Left ventricle myocardium inferior (tissue), 1 donor: ENCODE measurements around the gene ZNF431. TPM values are rescaled to one million over a fixed set of nuclear protein-coding genes. Genes with fewer than 3 reads are reported as not detected.

Experiments
- DNase-seq: peaks from one replicate; pipeline ENCODE4 v3.0.0-alpha.2; 2020
- H3K27ac ChIP-seq: fragments of 200-600 bp; replicated peaks from 2 replicates; pipeline ENCODE4 v1.8.0; 2021
- H3K27me3 ChIP-seq: fragments of 200-600 bp; 2 replicates; pipeline ENCODE4 v1.8.0; 2021; ENCODE audit warnings: low read depth
- H3K36me3 ChIP-seq: fragments of 200-600 bp; 2 replicates; pipeline ENCODE4 v1.8.0; 2021
- H3K4me1 ChIP-seq: fragments of 200-600 bp; 2 replicates; pipeline ENCODE4 v1.8.0; 2021
- H3K4me3 ChIP-seq: fragments of 200-600 bp; 2 replicates; pipeline ENCODE4 v1.8.0; 2021; ENCODE audit warnings: mild to moderate bottlenecking, moderate library complexity
- H3K9me3 ChIP-seq: fragments of 200-600 bp; replicated peaks from 2 replicates; pipeline ENCODE4 v1.8.0; 2021
- intact Hi-C: fragments of 100-400 bp; cut with micrococcal nuclease; formaldehyde crosslinking; loops from one replicate; pipeline ENCODE4 v1.11.0; 2022
- total RNA-seq: library from RNA; stranded (reverse); fragmentation: NEBNext Ultra II Directional; extraction: Animal tissue kit (Norgen Biotek cat#: 25700); gene quantifications from one replicate; pipeline ENCODE4 v1.2.1, GENCODE V29; 2021
- TF ChIP-seq, protein P1 (sequence below): fragments of 200-600 bp; IDR thresholded peaks from 2 replicates; pipeline ENCODE4 v1.8.0; 2021; ENCODE audit warnings: antibody characterized with exemption, mild to moderate bottlenecking, borderline replicate concordance
- donor health status: DM: no; HTN: yes; CAD: no; lungs with severe emphysema.

ZNF431 gene
- total RNA-seq, 1 donor from 2014 or later: 12.4 TPM

DNA sequence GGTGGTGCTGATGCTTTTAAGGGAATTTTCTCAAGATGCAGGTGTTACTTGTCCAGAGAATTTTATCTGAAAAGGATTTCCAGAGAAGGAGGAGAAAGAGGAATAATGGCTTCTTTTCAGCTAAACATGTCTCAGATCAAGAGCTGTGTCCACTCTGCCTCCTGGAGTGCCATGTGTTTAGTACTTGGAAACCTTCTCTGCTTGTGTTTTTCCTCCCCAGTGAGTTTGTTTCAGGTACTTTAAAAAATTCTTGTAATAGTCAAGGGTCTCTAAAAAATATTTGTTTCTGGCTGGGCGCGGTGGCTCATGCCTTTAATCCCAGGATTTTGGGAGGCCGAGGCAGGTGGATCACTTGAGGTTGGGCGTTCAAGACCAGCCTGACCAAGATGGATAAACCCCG lies 22.7 kb downstream of the ZNF431 start:
- intact Hi-C loops: no loop called here
- no peak overlapping the region for H3K27ac ChIP-seq
- no peaks in the 10 kb centered on the region for H3K27me3 ChIP-seq
- no peaks in the 10 kb centered on the region for H3K9me3 ChIP-seq
- H3K4me1 ChIP-seq: no peaks in the 10 kb centered on the region
- H3K4me3 ChIP-seq: no peak overlapping the region
- DNase-seq: no peak
- TF ChIP-seq, protein P1, sequence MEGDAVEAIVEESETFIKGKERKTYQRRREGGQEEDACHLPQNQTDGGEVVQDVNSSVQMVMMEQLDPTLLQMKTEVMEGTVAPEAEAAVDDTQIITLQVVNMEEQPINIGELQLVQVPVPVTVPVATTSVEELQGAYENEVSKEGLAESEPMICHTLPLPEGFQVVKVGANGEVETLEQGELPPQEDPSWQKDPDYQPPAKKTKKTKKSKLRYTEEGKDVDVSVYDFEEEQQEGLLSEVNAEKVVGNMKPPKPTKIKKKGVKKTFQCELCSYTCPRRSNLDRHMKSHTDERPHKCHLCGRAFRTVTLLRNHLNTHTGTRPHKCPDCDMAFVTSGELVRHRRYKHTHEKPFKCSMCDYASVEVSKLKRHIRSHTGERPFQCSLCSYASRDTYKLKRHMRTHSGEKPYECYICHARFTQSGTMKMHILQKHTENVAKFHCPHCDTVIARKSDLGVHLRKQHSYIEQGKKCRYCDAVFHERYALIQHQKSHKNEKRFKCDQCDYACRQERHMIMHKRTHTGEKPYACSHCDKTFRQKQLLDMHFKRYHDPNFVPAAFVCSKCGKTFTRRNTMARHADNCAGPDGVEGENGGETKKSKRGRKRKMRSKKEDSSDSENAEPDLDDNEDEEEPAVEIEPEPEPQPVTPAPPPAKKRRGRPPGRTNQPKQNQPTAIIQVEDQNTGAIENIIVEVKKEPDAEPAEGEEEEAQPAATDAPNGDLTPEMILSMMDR: no peak
- peaks cover 28% of the 10 kb centered on the region for H3K36me3 ChIP-seq

GRCh38 chr19:21166436-21166835 lies 24.6 kb downstream of the ZNF431 start:
- no peaks in the 10 kb centered on the region for H3K4me1 ChIP-seq
- DNase-seq: no peak
- intact Hi-C loops: no loop called here
- no peak overlapping the region for H3K4me3 ChIP-seq
- H3K27ac ChIP-seq: no peak overlapping the region
- TF ChIP-seq, protein P1: no peak
- H3K36me3 ChIP-seq: peaks cover 44% of the 10 kb centered on the region
- H3K9me3 ChIP-seq: no peaks in the 10 kb centered on the region
- H3K27me3 ChIP-seq: no peaks in the 10 kb centered on the region

DNA sequence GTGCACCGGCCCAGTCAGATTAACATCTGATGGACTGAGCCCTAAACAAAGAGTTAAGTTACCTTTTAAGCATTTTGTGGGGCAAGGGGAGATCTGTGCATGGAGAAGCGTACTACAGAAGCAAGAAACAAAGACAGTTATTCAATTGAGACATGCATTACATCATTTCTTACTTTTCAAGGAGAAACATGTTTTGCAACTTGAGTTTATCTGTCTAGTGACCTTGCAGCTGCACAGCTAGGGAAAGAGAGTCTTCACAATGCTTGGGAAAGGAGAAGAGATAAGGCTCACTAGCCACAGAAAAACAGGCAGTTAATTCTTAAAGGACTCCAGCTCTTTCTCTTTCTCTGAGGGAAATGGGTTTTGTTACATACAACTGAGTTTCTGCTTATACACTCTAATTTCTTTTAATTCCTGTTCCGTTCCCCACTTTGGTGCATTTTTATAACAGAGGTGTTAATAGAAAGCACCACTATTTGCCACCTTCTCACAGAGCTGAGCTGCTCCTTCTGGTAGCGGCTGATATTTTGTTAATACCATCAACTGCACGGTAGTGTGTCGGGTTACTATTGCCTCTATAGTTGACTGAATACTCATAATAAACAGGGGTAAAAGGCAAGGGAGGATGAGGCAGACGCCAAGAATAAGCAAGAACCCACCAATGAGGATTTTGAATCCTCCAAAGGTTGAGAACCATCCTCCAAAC lies 55.9 kb downstream of the ZNF431 start:
- H3K27ac ChIP-seq: peak overlapping the region; percentile 35
- H3K9me3 ChIP-seq: no peaks in the 10 kb centered on the region
- no peaks in the 10 kb centered on the region for H3K4me1 ChIP-seq
- no peak for DNase-seq
- H3K27me3 ChIP-seq: no peaks in the 10 kb centered on the region
- H3K4me3 ChIP-seq: no peak overlapping the region
- no peaks in the 10 kb centered on the region for H3K36me3 ChIP-seq
- TF ChIP-seq, protein P1: no peak
- intact Hi-C loops: no loop called here

DNA sequence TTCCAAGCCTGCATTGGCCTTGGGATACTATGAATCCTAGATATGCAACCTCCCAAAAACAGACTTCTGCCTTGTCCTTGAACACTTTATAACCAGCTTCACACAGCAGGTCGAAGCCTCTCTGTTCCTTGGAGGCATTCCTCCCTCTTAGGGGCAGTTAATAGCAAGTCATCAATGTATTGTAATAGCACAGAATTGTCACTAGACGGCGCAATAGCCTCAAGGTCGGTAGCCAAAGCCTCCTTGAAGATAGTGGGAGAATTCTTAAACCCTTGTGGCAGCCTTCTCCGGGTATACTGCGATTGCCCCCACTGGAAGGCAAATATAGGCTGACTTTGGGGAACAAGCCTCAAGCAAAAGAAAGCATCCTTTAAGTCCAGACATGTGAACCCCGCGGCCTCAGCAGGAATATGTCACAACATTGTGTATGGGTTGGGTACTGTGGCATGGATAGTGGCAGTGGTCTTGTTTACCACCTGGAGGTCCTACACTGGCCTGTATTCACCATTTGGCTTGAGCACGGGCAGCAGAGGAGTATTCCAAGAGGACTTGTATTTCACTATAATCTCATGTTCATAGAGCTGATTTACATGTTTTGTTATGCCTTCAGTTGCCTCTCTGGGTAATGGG lies 61.1 kb downstream of the ZNF431 start:
- TF ChIP-seq, protein P1: peak; percentile 76
- Histone ChIP-seq H3K36me3 (no peaks in the 10 kb centered on the region), H3K4me1 (no peaks in the 10 kb centered on the region), H3K9me3 (no peaks in the 10 kb centered on the region), H3K27me3 (peaks cover 2% of the 10 kb centered on the region), H3K27ac (no peak overlapping the region), H3K4me3 (no peak overlapping the region)
- no peak for DNase-seq
- intact Hi-C loops: loop anchor here (10.0 kb wide), 1 partner anchor 282 kb away; no protein-coding TSS in a partner anchor

- no peak for DNase-seq
- H3K4me3 ChIP-seq: no peak overlapping the region
- no peaks in the 10 kb centered on the region for H3K4me1 ChIP-seq
- TF ChIP-seq, protein P1: no peak
- H3K9me3 ChIP-seq: no peaks in the 10 kb centered on the region
- intact Hi-C loops: no loop called here
- H3K27ac ChIP-seq: no peak overlapping the region
- no peaks in the 10 kb centered on the region for H3K36me3 ChIP-seq
- H3K27me3 ChIP-seq: peaks cover 2% of the 10 kb centered on the region
Measured at GRCh38 chr19:21210037-21210621, 68.3 kb downstream of the ZNF431 start.
